ENCODE measurements around the gene SLC12A4. TPM values are rescaled to one million over a fixed set of nuclear protein-coding genes. Genes with fewer than 3 reads are reported as not detected.

The SLC12A4 gene
- polyA plus RNA-seq, 2 of the 4 experiments (the other 2 are of a cell fraction), result 18.2 to 33.2 TPM

- H3K9me3 ChIP-seq, result no peaks in the 10 kb centered on the region
- H3K4me2 ChIP-seq, result peak within 1 kb of the TSS; percentile 88
- H3K4me3 ChIP-seq, result peak within 1 kb of the TSS; percentile 76
- 0 out of 2 replicates have a peak, but pooled peaks have one; percentile 43 for TF ChIP-seq PHF8 (IDR thresholded peaks at IDR 0.05; ENCODE audit: borderline replicate concordance, low read depth)
- TF ChIP-seq RAD21 (conservative IDR thresholded peaks at IDR 0.05 in 1 of 2, IDR thresholded peaks at IDR 0.05 in 1 of 2), result 0 out of 5 replicates have a peak, but pooled peaks of 1 of the 2 experiments have one; percentile 14
- no peak for TF ChIP-seq BHLHE40 (IDR thresholded peaks at IDR 0.05; ENCODE audit: low read depth, low read length)
- TF ChIP-seq CBX8 (IDR thresholded peaks at IDR 0.05), result no peak
- TF ChIP-seq RARB (CRISPR knock-in tag; IDR thresholded peaks at IDR 0.05), result 0 out of 2 replicates have a peak, but pooled peaks have one; percentile 36
- peak; percentile 8 for TF ChIP-seq CHD2 (IDR thresholded peaks at IDR 0.05; ENCODE audit: low read length, partially characterized antibody)
- no peak for TF ChIP-seq ZFP36 (IDR thresholded peaks at IDR 0.05; ENCODE audit: borderline replicate concordance, partially characterized antibody)
- TF ChIP-seq JUN (IDR thresholded peaks at IDR 0.05), result peak in 1 of 2 experiments; percentile 3; a peak in 2 of 5 replicates
- peak; percentile 82; the same call in 1 of the 2 replicates for TF ChIP-seq POLR2AphosphoS2 (conservative IDR thresholded peaks at IDR 0.05; ENCODE audit: low read length)
- TF ChIP-seq ZNF302 (CRISPR knock-in tag; IDR thresholded peaks at IDR 0.05), result no peak
- TF ChIP-seq EHF (CRISPR knock-in tag; IDR thresholded peaks at IDR 0.05), result no peak
- H3K27ac ChIP-seq, result peak within 1 kb of the TSS; percentile 88 to 96
- CTCF ChIA-PET, result interaction anchor here (1.0 to 22.2 kb wide), 12 partner anchors 8 to 413 kb away, joined by 3 to 370 read pairs (median 6); partner anchors contain the start of genes EDC4 and NRN1L
- 0% methylated on average over 37 of the region's 54 CpGs for WGBS (ENCODE audit: missing lambda C conversion rate)
- POLR2A ChIA-PET, result interaction anchor here (0.5 to 1.8 kb wide), 11 partner anchors 8 to 132 kb away, joined by 3 to 9 read pairs (median 4); partner anchors contain the start of genes DDX28, DUS2, RANBP10 and TSNAXIP1
- ATAC-seq (peak; percentile 22 to 37), FAIRE-seq (no peak), DNase-seq (ENCODE audit: low read depth in 1 of 2, low spot score in 1 of 2) (peak in 1 of 2 experiments; percentile 54)
- peaks cover 16% of the 10 kb centered on the region; the same call in 2 of the 3 replicates for H3K4me1 ChIP-seq
Measured at GRCh38 chr16:67936124-67936879, 32.1 kb downstream of the SLC12A4 start, which contains the start of gene PSMB10. PSMB10 (minus strand) TSS chr16:67936850; CDS start chr16:67936749, 101 bp downstream.

GRCh38 chr16:67935402-67936123 is 32.9 kb downstream of the SLC12A4 start:
- ATAC-seq, result peak; percentile 85 to 95
- Histone ChIP-seq H3K9me3 (no peaks in the 10 kb centered on the region), H3K27ac (peak overlapping the region; percentile 88 to 96), H3K4me3 (peak overlapping the region; percentile 76), H3K4me1 (peaks cover 16% of the 10 kb centered on the region; the same call in 2 of the 3 replicates), H3K4me2 (peak overlapping the region; percentile 89)
- ChIA-PET POLR2A (interaction anchor here (0.6 to 1.5 kb wide), 9 partner anchors 9 to 129 kb away, joined by 3 to 9 read pairs (median 4); partner anchors contain the start of genes DDX28, DUS2, RANBP10 and TSNAXIP1), CTCF (interaction anchor here (1.0 to 22.2 kb wide), 10 partner anchors 10 to 413 kb away, joined by 3 to 370 read pairs (median 10); partner anchors contain the start of genes EDC4 and NRN1L)
- peak; percentile 95 to 100 for DNase-seq (ENCODE audit: low read depth in 1 of 2, low spot score in 1 of 2)
- 3% methylated on average over 22 of the region's 55 CpGs for WGBS (ENCODE audit: missing lambda C conversion rate)
- FAIRE-seq, result peak; percentile 72
- TF ChIP-seq ZFP36 (IDR thresholded peaks at IDR 0.05; ENCODE audit: borderline replicate concordance, partially characterized antibody), result no peak
- TF ChIP-seq TFCP2L1 (CRISPR knock-in tag; IDR thresholded peaks at IDR 0.05), result no peak
- no peak for TF ChIP-seq HMGXB4 (CRISPR knock-in tag; IDR thresholded peaks at IDR 0.05; ENCODE audit: borderline replicate concordance)
- TF ChIP-seq ATOH8 (CRISPR knock-in tag; IDR thresholded peaks at IDR 0.05; ENCODE audit: low read depth), result no peak
- TF ChIP-seq EHMT2 (IDR thresholded peaks at IDR 0.05; ENCODE audit: low read depth), result no peak
- TF ChIP-seq CBX8 (IDR thresholded peaks at IDR 0.05), result no peak
- no peak for TF ChIP-seq MAFK (IDR thresholded peaks at IDR 0.05; ENCODE audit: partially characterized antibody)
- peak; percentile 77; the same call in 1 of the 2 replicates for TF ChIP-seq MYC (IDR thresholded peaks at IDR 0.05; ENCODE audit: borderline replicate concordance, low read length)
- TF ChIP-seq MAX (IDR thresholded peaks at IDR 0.05), result peak; percentile 97
- no peak for TF ChIP-seq JUNB (IDR thresholded peaks at IDR 0.05)
- TF ChIP-seq JUN (IDR thresholded peaks at IDR 0.05), result peak; percentile 79 to 87
- no peak for TF ChIP-seq ZSCAN20 (CRISPR knock-in tag; IDR thresholded peaks at IDR 0.05)
- TF ChIP-seq CTCF (IDR thresholded peaks at IDR 0.05), result no peak
- TF ChIP-seq CHD4 (IDR thresholded peaks at IDR 0.05; ENCODE audit: borderline replicate concordance), result no peak
- no peak for TF ChIP-seq CHD2 (IDR thresholded peaks at IDR 0.05; ENCODE audit: low read length, partially characterized antibody)
- no peak for TF ChIP-seq HOXA7 (CRISPR knock-in tag; IDR thresholded peaks at IDR 0.05)
- TF ChIP-seq HEYL (CRISPR knock-in tag; IDR thresholded peaks at IDR 0.05), result no peak
- no peak for TF ChIP-seq RCOR1 (IDR thresholded peaks at IDR 0.05; ENCODE audit: low read depth, low read length)
- TF ChIP-seq NR3C1 (IDR thresholded peaks at IDR 0.05), result no peak
- no peak for TF ChIP-seq HES2 (IDR thresholded peaks at IDR 0.05)
- no peak for TF ChIP-seq MAZ (IDR thresholded peaks at IDR 0.05; ENCODE audit: borderline replicate concordance, low read depth, low read length)
- no peak for TF ChIP-seq HOXB5 (CRISPR knock-in tag; IDR thresholded peaks at IDR 0.05)
- no peak for TF ChIP-seq ZNF302 (CRISPR knock-in tag; IDR thresholded peaks at IDR 0.05)

Measured in A549 (cell line).